ENCODE measurements around the gene TMEM120B.
"Not testable (repeated sequence)": the region's sequence is repeated elsewhere in the genome, so short reads cannot be mapped to it uniquely, and the experiment has no call there.

Gene TMEM120B

DNA sequence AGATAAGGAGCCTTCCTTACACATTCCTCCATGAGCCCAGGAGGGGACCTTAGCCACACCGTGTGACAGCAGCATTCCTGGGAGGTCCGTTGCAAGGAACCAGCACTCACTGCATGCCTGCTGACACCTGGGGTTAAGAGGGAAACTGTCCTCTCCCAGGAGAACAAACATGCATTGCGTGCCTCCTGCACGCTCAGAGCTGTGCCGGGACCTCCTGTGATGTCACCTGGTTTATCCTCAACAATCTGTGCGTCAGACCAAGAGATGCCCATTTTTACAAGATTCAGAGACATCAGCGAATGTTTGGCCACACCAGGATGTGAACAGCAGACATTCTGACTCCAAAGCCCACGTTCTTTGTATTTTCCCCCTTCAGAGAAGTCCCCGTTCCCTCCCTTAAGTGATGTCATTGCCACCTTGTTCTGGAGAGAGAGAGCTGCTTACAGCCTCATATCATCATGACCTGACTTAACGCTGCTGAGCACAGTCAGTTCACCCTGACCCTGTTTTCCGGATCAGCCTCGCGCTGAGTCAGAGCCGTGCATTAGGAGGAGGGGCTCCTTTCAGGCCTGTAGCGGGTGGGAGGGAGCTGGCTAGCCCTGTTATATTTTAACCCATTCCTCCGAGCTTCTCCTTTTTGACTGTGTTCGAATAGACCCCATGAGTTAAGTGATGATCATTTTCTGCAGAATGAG is 36.2 kb downstream of the TMEM120B start:
- peak; percentile 66 for DNase-seq

DNA sequence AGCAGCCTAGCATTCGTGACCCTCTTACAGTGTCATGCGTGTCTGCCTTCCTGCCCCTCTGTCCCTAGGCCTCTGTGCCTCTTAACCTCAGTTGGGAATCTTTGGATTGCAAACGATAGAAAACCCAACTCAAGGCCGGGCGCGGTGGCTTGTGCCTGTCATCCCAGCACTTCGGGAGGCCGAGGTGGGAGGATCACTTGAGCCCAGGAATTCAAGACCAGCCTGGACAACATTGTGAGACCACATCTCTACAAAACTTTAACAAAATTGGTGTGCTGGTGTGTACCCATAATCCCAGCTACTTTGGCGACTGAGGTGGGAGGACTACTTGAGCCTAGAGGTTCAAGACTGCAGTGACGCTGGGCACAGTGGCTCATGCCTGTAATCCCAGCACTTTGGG is 36.7 kb downstream of the TMEM120B start:
- DNase-seq = no peak

DNA sequence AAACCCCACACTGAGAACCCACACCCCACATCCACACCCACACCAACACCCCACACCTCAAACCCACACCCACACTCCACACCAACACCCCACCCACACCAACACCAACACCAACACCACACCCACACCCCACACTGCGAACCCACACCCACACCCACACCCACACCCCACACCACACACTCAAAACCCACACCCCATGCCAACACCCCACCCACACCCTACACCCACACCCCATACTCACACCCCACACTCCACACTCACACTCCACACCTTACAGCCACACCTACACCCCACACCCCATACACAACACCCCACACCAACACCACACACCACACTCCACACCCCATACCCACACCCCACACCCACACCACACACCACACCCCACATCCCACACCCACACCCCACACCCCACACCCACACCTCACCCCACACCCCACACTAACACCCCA is 38.0 kb downstream of the TMEM120B start:
- no peak for DNase-seq

- DNase-seq = no peak
Observed at GRCh38 chr12:121751034-121751433, 38.5 kb downstream of the TMEM120B start.

DNA sequence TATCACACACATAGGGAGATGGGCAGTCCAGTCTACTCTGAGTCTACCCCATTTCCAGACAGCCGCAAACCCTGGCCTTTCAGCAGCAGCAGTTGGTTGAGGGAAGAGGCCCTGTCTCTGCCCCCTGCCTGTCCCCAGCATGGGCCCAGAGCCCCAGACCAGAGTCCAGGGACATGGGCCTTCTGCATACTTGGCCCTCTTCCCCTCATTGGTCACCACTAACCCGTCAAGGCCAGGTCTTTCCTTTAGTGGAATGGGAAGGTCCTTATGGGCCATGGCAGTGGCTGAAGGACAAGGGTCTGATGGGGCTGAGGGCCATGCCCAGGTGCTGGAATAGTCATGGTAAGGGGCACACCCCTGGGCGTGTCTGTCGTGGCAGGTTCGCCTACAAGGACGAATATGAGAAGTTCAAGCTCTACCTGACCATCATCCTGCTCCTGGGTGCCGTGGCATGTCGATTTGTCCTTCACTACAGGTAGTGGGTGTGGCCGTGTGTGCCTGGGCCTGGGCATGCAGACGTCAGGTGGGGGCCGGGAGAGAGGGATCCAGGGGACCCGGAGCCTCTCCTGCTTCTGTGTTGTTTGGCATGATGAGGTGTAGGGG is 39.3 kb downstream of the TMEM120B start:
- DNase-seq = no peak

DNA sequence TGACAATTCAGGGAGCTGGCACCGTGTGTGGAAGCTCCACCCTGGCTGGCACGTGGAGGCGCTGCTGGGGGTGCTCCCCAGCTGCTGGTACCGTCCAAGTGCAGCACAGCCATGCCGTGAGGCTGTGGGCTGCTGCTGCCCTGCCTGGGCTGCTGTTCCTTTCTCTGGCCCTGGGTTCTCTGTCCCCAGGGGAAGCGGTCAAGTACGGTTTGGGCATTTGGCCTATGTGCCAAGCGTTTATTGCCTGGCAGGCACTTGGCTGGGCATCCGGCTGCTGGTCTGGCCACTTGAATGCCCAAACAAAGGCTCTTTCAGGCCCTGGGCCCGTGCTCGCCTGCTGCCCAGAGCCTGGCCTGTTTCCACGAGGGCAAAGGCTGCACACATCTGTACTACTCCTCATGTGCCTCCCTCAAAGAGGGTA is 41.3 kb downstream of the TMEM120B start:
- no peak for DNase-seq

GRCh38 chr12:121754836-121755235 is 42.3 kb downstream of the TMEM120B start:
- no peak for DNase-seq

- DNase-seq = no peak
Observed at GRCh38 chr12:121755591-121755990, 43.0 kb downstream of the TMEM120B start.

- DNase-seq = not testable (repeated sequence)
Observed at GRCh38 chr12:121758536-121758935, 46.0 kb downstream of the TMEM120B start.

GRCh38 chr12:121762269-121762668 is 49.7 kb downstream of the TMEM120B start:
- no peak for DNase-seq

DNA sequence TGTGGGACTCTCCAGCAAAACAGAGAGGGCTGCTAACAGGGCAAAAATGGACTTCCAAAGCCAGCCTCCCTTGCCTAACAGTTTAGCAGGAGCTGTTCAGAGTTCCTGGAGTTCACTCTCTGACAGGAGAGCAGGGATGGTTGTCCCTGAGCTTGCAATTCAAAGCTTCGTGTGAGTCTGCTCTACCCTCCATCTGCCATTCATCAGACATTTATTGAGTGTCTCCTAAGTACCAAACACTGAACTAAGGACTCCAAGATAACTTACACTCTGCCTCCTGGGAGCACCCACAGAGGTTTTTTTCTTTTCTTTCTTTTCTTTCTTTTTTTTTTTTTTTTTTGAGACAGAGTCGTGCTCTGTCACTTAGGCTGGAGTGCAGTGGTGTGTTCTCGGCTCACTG is 52.3 kb downstream of the TMEM120B start:
- DNase-seq = no peak

DNA sequence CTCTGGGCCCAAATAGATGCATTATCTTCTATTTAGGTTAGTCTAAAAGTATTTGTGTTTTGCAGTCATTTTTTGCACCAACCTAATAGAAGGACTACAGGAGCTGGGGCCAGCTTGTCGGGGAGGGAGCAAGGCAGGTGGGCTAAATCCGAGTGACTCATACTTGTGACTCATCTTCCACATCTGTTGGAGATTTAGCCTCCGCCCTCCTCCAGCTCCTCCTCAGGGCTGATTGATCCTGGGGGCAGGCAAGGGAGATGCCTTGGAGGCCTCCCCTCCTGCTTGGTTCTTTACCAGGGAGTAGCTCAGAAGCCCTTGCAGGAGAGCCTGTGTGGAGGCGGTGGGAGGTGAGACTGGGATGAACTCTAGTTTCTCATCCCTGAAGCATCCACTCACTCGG is 53.0 kb downstream of the TMEM120B start:
- DNase-seq = no peak

DNA sequence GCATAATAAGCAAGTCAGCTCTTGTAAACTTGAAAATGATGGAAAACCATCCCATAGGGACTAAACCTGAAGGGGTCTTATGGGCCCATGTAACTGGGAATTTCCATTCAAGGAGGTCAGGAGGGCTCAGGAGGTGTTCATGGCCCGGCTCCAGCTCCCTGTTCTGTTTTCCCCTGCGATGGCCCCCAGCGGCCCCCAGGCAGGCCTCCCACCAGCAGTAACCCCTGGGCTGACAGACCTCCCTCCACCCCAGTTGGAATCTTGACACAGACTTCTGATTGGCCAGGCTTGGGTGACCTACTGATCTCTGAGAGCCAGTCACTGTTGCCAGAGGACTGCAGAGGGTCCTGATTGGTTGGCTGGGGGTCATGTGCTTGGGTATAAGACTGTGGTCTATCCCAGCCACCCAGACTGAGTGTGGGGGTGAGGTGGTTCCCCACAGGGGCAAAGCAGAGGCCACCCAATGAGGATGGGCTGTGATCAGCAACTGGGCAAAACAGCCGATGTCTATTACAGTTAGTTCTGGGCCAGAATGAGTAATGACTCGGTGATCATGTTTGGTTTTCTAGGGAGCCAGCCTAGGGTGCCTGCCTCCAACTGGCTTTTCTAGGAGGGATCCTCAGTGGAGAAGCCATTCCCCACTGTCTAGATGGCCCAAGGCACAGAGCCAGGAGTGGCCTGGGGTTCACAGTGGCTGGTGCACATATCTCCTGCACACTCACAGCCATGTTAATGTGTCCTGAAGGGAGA is 53.9 kb downstream of the TMEM120B start:
- no peak for DNase-seq

DNA sequence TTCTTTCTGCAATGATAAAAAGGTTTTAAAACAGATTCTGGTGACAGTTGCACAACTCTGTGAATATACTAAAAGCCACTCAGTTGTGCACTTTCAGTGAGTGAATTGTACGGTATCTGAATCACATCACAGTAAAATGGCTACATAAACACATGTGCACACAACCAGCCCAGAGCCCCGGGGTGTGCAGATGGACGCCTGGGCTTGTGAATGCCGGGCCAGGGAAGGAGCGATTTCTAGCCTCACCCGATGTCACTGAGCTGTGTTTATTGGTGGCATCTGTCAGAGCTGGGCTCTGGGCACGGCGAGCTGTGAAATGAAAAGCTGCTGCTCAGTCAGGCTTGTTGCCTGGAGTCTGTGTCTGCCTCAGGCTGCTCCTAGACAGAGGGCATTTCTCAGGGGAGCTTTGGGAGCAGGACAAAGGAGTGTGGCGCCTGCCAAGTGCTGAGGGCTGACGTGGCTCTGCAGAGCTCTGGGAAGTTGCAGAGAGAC is 55.0 kb downstream of the TMEM120B start:
- DNase-seq = peak; percentile 87

GRCh38 chr12:121769297-121769830 is 56.8 kb downstream of the TMEM120B start:
- DNase-seq = no peak

DNA sequence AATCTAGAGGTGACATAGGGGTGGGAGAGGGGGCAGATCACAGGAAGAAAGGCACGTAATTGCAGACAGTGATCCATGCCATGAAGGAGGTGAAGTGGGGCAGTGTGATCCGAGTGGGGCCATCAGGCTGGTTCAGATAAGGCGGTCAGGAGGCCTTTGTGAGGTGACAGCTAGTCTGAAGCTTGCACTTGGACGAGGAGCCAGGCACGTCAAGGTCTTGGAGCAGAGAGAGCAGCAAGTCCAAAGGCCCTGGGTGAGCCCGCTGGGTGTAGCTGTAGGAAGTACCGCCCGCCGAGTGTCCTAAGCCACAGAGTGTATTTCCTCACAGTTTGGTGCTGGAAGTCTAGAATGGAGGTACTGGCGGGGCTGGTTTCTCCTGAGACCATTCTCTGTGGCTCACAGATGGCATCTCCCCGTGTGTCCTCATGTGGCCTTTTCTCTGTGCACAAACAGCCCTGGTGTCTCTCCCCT is 57.3 kb downstream of the TMEM120B start:
- no peak for DNase-seq

- DNase-seq = no peak
Observed at GRCh38 chr12:121770388-121770787, 57.8 kb downstream of the TMEM120B start.

GRCh38 chr12:121770813-121771625 is 58.5 kb downstream of the TMEM120B start:
- peak; percentile 49 for DNase-seq

DNA sequence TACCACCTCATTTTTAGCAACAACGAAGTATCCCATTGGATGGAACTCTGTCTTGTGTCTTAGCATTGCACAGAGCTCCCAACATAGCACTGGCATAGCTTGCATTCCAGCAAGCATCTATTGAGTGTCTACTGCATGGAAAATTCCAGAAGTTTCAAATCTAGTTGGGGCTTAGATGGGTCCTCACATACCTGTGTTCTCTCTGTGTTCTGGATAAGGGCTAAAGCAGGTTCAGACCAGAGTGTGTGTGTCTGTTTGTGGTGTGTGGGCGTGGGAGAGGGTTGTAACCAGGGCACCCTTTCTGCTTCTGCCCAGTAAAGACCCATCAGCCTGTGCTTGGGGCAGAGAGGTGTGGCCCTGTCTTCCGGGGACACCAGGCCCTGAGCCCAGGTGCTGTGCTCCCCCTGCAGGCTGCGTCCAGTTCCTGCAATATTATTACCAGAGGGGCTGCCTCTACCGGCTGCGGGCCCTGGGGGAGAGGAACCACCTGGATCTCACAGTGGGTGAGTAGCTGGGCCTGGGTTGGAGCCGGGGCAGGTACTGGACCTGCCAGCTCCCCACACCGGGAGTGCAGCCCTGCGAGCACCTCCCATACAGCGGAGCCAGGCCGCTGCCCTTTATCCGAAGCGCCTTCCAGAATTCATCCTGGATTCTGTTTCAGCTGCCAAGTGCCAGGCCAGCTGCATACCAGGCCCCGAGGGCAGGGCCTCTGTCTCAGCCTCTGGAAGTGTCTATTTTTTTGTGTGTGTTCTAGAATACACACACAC is 60.6 kb downstream of the TMEM120B start:
- peak; percentile 72 for DNase-seq

GRCh38 chr12:121774968-121775474 is 62.5 kb downstream of the TMEM120B start:
- DNase-seq = no peak

GRCh38 chr12:121775501-121775900 is 62.9 kb downstream of the TMEM120B start:
- no peak for DNase-seq
